GM20000 (cell line): ENCODE measurements around the gene TPP1.

Source experiments
- DNase-seq: peaks from one replicate; pipeline ENCODE4 v3.0.0; 2012; ENCODE audit warnings: low spot score
- TF ChIP-seq, protein P1 (sequence below): IDR thresholded peaks from 2 replicates; pipeline ENCODE4 v1.5.1; 2012; ENCODE audit warnings: mild to moderate bottlenecking, control low read depth; ENCODE audit errors: extremely low read depth, missing control alignments

The TPP1 gene

DNA sequence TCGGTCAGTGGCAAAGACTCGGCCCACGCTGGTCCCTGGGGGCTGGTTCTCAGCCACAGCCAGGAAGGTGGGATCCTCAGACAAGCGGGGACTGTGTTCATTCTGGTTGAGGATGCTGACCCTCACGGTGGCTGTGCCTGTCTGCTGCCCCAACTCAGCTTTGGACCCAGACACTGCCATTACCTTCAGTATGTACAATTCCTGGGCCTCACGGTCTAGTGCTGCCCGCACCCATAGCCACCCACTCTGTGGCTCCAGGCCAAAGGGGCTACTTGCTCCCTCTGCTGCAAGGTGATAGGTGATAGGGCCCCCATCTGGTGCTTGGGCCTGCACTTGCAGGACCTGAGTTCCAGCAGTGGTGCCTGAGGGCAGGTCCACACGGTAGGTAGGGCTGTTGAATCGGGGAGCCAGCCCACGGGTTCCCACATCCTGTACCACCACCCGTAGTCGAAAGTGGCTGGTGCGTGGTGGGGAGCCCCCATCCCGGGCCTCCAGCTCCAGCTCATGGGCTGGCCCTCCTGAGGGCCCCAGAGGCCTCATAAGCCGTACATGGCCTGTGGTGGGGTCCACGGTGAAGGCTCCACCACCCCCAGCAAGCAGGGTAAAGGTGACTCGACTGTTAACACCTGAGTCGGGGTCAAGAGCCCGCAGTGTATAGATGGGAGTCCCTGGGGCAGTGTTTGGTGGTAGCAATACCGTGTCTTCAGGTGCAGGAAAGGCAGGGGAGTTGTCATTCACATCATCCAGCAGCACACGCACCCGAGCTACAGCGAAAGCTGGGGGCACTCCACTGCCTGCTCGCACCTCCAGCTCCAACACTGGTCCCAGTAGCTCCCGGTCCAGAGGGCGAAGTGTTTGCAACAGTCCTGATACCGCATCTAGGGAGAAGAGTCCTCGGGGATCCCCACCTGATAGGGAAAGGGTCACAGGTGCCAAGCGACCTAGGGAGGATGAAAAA lies 13.2 kb upstream of the TPP1 start:
- TF ChIP-seq, protein P1, sequence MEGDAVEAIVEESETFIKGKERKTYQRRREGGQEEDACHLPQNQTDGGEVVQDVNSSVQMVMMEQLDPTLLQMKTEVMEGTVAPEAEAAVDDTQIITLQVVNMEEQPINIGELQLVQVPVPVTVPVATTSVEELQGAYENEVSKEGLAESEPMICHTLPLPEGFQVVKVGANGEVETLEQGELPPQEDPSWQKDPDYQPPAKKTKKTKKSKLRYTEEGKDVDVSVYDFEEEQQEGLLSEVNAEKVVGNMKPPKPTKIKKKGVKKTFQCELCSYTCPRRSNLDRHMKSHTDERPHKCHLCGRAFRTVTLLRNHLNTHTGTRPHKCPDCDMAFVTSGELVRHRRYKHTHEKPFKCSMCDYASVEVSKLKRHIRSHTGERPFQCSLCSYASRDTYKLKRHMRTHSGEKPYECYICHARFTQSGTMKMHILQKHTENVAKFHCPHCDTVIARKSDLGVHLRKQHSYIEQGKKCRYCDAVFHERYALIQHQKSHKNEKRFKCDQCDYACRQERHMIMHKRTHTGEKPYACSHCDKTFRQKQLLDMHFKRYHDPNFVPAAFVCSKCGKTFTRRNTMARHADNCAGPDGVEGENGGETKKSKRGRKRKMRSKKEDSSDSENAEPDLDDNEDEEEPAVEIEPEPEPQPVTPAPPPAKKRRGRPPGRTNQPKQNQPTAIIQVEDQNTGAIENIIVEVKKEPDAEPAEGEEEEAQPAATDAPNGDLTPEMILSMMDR, result no peak

DNA sequence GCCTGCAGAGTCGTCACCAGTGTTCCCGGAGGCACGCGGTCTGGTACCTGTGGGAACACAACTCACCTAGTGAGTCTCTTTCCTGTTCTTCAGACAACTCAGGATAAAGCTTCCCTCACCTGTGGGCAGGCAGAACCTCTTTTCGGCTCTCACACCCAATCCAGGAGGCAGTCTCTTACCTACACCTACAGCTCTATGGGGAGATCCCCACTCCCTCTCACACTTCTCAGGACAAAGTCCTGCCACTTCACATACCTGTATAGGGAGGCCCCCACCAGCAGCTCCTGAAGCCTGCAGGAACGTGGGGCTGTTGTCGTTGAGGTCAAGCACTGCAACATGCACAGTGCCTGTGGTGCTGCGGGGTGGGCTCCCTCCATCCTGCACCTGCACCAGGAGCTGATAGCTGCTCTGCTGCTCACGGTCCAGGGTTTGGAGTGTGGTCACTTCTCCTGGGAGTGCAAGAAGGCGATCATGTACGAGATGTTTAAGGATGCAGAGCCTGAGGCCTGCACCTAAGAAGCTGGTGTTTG lies 12.2 kb upstream of the TPP1 start:
- no peak for DNase-seq
- TF ChIP-seq, protein P1, result no peak

More for the DNA sequence above, 13.2 kb upstream of the TPP1 start:
- no peak for DNase-seq

DNA sequence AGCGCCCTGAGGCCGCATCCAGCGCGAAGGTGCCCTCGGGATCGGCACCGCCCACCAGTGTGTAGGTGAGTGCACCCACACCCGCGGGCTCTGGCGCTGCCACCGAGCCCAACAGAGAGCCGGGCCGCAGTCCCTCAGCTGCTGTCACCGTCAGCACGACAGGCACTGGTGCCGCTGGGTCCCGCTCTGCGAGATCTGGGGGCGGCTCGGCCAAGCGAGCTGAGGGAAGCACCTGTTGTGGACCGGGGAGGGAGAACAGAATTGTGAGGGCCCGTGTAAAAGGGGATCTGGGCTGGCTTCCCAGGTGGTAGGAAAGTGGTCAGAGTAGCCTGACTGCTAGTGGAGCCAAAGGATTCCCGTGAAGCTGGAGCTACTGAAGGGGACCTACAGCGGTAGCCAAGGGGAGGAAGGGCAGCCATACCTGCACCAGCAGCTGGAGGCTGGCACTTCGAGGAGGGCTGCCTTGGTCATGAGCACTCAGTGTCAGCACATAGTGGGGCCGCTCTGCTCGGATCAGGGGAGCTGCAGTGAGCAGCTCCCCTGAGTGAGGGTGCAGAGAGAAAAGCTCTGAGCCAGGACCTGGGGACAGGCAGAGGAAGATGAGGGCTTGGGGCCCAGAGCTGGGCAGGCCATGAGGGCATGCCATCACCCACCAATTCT lies 11.5 kb upstream of the TPP1 start:
- no peak for DNase-seq
- TF ChIP-seq, protein P1, result no peak

DNA sequence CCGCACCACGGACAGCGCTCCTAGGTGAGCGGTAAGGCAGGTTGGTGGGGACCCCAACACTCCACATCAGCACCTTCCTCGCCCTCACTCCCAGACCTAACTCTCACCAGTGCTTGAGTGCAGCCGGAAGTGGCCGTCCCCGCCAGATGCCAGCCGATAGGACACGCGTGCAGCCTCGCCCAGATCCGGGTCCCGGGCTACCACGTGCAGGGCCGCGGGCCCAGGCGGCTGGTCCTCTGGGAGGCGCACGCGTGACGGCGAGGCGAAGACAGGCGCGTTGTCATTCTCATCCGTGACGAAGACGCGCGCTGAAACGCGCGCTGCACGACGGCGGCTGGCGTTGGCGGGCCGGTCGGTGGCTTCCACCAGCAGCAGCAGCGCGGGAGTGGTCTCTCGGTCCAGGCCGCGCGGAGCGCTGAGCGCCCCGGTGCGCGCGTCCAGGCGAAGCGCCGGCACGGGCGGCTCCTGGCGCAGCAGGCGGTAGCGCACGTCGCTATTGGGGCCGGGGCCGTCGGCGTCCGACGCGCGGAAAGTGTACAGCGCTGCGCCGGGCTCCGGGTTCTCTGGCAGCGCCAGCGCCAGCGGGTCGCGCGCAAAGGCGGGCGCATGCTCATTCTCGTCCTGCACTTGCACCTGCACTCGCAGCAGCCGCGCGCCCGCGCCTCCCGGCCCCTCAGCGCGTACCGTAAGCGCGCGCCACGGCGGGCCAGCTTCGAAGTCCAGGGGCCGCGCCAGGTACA lies 10.8 kb upstream of the TPP1 start:
- DNase-seq, result no peak

DNA sequence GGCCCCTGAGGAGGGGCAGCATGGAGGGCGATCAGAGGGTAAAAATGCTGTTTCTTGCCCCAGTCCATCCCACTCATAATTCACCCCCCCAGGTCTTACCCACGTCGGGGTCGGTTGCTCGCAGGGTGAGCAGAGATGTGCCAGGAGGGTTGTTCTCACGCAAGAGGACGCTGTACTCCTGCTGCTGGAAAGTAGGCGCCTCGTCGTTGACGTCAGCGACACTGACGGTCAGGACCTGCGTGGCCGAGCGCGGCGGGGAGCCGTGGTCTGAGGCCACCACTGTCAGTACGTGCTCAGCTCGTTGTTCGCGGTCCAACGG lies 10.3 kb upstream of the TPP1 start:
- DNase-seq, result no peak
- TF ChIP-seq, protein P1, result no peak

More for the DNA sequence above, 10.8 kb upstream of the TPP1 start:
- TF ChIP-seq, protein P1, result no peak

DNA sequence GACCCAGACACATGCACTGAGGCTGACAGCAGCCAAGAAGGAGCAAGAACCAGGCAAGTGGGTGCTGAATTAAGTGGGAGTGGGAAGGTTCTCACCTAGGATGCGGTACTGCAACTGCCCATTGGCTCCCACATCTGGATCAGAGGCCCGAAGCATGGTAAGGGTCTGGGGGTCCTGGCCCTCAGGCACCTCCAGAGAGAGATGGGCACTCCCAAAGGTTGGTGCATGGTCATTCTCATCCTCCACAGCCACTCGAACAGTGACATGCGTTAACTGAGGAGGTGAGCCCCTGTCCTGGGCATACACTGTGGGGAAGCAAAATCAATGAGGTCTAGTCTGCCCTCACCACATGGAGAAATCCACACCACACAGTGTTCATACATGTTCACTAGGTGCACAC lies 9.3 kb upstream of the TPP1 start:
- DNase-seq, result no peak
- TF ChIP-seq, protein P1, result no peak

DNA sequence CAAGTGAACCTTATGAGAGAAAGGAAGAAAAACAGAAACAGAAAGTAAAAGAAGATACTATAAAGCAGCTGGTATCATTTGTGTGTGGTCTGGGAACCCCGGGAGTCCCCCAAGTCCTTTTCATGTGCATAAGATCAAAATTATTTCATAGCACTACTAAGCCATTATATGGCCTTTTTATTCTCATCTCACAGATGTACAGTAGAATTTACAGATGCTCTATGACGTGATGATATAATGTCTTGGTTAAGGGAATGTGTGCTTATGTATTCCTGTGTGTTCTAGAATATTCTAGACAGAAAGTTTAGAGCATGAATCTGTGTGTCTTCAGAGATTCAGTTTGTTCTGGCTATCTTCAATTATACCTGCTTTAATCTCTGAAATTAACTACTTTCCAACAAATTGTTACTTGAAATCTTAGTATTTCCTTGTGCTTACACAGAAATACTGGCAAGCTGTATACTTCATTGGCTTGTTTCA lies 8.6 kb upstream of the TPP1 start:
- TF ChIP-seq, protein P1, result no peak
- peak; percentile 83 for DNase-seq
